ENCODE measurements around the gene SERPING1.

DNA sequence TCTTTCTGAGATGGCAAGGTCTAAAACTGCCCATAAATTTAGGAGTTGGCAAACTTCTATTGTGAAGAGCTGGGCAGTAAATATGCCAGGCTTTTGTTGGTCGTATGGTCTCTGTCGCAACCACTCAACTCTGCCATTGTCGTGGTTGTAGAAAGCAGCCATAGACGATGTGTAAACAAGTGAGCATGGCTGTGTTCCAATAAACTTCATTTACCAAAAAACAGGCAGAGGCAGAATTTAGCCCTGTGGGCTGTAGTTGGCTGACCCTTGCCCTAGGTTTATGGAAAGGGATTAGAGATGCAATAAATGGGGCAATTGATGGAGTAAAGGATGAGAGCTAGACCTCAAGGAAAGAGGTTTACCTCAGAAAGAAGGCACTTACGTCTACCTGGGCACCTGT is 34.6 kb downstream of the SERPING1 start:
- TF ChIP-seq GATA2 (IDR thresholded peaks at IDR 0.05; ENCODE audit: low read depth, low read length) (no peak), GATA3 (IDR thresholded peaks at IDR 0.05; ENCODE audit: low read depth, low read length) (no peak)
